Measurements from ENCODE around the gene PIEZO2.
"Not testable (repeated sequence)": the region's sequence is repeated elsewhere in the genome, so short reads cannot be mapped to it uniquely, and the experiment has no call there.

The PIEZO2 gene

DNA sequence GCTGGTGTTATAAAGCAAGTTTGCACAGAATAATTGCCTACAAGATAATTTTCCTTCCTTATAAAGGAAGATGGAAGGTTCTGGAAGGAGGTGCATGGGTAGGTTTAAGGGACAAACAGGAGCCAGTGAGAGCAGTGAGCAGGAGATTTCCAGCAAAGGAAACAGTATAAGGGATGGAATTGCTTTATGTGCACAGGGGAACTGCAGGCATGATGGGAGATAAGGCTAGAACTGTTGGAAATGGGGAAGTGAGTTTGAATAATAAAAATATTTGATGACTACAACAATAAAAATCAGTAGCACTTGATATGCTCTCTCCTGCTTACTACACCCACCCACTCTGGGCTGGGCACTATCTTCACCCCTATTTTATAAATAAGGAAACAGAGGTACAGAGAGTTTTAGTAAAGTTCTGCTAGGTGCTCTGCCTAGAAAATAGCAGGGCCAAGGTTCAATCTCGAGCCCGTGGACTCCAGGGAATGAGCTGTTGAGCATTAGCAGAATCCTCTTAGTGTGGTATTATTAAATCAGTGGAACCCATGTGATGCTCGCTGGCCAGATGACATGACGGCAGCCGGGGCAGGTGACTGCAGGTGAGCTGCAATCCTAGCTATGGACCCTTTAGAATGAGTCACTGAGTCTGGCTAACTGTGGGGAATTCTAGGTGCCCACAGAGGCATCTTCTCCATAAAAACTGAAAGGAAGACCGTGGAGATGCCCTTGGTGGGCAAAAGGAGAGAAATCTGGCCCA lies 302.5 kb downstream of the PIEZO2 start:
- no peak for DNase-seq (ENCODE audit: low read depth in 3 of 3)

DNA sequence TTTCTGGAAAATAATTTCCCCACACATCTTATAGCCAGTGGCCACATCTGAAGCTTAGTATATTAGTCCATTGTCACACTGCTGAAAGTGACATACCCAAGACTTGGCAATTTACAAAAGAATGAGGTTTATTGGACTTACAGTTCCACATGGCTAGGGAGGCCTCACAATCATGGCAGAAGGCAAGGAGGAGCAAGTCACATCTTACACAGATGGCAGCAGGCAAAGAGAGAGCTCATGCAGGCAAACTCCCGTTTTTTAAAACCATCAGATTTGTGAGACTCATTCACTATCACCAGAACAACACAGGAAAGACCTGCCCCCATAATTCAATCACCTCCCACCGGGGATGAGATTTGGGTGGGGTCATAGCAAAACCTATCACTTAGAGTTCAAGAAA lies 303.3 kb downstream of the PIEZO2 start:
- not testable (repeated sequence) for DNase-seq (ENCODE audit: low read depth in 3 of 3)

DNA sequence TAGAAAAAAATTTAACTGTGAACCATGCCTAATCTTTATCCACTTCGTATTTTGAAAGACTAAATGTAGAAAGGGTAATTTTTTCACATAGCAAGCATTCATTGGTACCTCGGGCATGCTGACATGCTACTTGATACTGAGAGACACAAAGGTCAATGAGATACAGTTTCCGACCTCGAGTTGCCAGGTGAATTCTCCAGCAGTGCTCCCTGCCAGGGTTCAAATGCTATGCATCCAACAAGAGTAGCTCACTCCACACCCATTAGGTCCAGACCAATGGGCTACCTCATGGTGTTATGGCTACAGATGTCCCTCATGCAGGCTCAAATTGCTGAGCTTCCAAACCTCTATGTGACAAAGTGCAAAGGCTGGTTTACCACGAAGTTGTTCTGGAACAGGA lies 305.8 kb downstream of the PIEZO2 start:
- DNase-seq (ENCODE audit: low read depth in 3 of 3) = no peak

DNA sequence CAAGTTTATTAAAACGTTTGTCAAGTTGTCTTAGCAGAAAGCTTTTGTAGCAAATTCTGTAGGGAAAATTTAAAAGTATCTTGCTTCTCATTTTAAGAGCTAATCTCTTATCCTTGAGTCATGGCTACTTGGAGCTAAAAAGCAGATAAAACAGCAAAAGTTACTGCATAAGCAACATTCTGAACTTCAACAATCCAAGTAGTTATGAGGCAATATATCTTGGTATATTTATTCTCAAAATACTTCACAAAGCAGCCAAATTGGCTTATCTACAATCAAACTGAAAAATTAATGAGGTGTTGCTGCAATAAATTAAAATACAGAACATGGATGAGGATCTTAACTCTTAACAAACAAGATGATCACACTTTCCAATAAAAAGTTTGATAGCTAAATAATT lies 306.5 kb downstream of the PIEZO2 start:
- DNase-seq (ENCODE audit: low read depth in 3 of 3) = no peak

DNA sequence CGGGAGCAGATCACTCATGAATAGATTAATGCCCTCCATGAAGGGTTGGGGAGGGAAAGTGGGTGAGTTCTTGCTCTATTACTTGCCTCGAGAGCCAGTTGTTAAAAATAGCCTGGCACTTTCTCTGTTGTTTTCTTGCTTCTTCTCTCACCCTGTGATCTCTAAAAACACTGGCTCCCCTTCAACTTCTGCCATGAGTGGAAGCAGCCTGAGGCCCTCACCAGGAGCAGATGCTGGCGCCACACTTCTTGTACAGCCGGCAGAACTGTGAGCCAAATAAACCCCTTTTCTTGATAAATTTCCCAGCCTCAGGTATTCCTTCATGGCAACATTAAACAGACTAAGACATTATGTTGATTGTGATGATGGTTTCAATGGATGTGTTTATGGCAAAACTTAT lies 307.0 kb downstream of the PIEZO2 start:
- DNase-seq (ENCODE audit: low read depth in 3 of 3) = no peak

DNA sequence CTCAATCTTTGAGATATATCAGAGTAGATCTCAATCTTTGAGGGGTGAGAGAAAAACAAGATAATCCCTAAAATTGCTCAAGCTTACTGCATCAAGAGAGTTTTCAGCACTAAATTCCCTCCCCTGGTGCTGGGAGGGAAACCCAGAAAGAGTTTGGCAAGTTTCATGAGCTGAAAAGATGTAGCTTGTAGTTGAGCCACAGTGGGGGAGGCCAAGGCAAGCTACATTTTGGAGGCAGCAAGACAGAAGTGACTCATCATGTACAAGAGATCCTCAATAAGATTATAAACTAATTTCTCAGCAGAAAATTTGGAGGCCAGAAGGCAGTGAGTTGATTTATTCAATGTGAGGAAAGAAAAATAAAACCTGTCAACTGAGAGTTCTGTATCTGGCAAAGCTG lies 308.2 kb downstream of the PIEZO2 start:
- no peak for DNase-seq (ENCODE audit: low read depth in 3 of 3)

DNA sequence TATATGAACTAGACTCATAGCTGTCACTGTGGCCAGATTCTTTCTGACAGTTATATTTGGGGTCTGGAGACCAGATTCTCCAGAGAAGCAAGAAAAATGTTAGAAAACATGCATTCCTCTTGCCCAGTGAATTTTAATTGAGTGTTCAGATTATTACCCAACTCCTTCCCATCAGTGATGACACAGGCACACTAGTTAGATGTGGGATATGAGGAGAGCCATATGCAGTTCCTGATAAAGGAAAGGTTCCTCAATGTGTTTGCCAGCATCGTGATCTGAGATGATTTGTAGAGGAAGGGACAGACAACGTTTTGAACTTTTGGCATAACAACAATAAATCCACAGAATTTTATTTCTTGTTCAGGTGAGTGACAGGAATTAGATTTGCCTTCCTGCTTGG lies 308.6 kb downstream of the PIEZO2 start:
- DNase-seq (ENCODE audit: low read depth in 3 of 3) = no peak

DNA sequence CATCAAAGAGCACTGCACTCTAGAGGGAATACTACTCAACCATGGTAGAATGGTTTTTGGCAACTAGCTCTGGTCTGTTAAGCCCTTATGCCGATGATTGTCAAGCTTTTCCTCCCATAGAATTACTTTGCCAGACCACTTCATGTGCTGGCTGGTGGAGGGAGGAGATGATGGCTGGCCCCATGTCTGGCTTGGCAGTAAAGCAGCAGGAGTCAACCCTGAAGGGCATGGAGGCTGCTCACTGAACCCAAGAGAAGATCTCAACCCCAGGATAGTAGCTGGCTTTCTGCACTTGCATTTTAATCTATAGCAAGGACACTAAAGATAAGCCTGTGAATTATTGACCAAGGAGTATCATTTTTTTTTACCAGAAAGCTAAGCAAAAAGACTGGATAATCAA lies 309.9 kb downstream of the PIEZO2 start:
- DNase-seq (ENCODE audit: low read depth in 3 of 3) = no peak

DNA sequence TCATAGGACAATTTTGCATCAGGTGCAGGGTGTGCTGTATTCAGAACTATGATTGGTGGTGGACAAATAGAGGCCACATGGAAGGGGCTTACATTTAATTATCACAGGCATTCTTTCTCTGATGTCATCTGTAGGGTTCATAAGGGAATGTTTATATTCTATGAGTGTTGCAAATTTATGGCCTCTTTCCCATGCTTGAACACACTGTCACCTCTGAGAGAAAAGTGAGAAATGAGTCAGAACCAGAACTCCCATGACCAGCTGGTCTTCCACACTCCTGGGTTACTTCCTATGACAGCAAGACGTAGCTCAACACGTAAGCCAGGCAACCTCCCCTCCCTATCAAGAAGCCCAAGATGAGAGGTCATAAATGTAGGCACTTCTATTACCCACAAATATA lies 310.8 kb downstream of the PIEZO2 start:
- no peak for DNase-seq (ENCODE audit: low read depth in 3 of 3)

DNA sequence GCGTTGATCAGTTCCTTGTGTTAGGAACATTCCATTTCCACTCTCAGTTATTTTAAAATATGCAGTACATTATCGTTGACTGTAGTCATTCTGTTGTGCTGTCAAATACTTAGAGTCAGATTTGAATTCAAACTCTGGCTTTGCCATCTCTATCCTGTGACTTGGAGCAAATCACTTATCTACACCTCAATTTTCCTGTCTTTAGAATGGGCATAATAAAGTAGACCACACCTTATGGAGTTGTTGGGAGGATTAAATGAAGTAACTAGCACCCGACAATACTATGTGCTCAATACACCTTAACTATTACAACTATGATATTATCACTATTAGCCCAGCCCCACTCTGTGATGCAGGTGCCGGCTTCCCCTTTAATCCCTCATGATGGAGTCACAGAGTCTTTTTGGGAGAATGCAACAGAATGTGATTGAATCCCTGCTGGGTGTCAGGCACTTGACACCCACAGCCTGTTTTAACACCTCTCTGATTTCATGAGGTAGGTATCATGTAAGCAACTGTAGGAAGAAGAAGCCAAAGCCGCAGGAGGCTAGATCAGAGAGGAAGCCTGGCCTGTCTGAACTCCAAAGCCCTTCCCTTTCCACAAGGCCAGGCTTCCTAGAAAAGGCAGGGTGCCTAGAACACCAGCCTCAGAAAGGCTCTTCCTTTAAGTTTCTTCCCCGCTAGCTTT lies 315.1 kb downstream of the PIEZO2 start:
- DNase-seq (ENCODE audit: low read depth in 3 of 3) = no peak

DNA sequence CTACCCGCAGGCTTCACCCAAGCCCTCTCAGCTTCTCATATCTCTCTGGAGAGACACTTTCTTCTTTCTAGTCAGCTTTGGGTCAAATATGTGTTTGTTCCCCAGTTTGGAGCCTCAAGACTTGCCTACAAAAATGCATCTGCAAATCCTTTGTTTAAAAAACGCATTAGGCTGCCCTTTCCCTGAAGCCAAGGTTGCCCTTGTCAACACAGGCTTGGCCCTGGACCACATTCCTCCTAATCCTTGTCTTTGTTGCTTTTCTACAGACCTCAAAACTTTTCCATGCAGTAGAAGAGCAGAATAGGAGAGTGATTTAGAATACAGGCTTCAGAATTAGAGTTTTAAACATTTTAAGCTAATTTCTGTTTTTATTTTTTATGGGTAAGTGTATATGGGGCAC lies 315.7 kb downstream of the PIEZO2 start:
- no peak for DNase-seq (ENCODE audit: low read depth in 3 of 3)

DNA sequence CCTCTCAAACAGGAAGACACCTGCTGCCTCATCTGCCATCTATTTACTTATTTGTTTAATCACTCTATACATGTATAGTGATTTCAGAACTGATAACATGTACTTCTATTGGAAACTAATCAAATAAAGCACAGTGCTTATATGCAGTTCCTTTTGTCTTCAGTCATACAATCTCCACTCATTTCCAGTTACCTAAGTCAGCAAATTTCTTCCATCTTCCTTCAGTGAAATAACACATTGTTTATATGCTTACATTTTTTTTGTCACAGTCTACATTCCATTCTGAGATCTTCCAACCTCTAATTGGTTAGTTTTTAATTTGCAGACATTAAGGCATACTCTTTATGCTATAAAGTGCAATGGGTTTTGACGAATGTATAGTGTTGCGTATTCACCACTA lies 323.0 kb downstream of the PIEZO2 start:
- no peak for DNase-seq (ENCODE audit: low read depth in 3 of 3)

DNA sequence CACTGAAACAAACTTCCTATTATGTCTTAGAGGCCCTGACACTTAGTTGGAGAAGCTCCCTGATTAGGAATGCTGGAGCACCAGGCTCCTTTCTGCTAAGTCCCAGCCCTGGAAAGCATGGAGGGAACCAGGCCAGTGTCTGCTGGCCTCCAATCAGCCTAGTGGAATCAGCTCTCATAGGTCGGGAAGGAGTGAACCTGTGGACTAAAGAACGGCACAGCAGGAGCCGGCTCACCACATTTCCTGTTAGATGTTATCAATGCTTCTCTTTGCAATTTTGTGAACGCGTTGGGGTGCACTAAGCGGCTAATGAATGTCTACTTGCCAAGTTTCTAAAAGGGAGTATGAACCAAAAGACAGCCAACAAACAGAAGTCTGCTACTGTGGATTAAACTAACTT lies 326.9 kb downstream of the PIEZO2 start:
- DNase-seq (ENCODE audit: low read depth in 3 of 3) = no peak

DNA sequence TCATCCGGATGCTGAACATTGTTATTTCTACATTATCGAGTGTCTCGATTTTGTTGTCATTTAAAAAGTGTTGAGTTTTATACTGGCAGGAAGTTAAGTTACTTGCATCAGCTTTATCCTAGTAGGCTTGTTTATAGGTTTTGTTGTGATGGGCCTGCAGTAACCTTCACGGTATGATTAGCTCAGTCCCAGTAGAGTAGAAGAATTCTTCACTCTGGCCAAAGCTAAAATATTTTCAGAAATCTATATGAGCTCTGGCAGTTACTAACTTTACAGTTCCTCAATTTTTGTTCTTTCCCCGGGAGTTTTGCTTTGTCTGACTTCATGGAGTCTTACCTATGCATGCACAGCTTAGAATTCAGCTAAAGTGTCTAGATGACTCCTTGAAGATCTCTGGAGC lies 328.7 kb downstream of the PIEZO2 start:
- no peak for DNase-seq (ENCODE audit: low read depth in 3 of 3)

DNA sequence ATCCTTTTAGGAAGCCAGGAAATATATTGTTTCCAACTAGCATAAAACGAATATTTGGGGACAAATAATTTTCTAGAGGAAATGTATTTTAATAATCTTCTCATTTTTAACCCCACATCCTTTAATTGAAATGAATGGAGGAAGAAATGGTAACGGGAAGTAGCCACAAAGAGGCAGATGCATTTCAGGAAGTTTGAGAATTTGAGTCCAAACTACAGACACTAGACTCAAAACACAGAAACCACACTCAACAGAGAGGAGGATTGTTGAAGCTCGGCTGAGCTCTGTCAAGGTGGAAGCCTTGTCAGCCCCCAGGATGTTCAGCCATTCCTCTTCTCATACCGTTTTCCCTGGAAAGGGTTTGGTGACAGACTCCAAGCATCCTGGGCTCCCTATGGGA lies 335.0 kb downstream of the PIEZO2 start:
- DNase-seq (ENCODE audit: low read depth in 3 of 3) = no peak

DNA sequence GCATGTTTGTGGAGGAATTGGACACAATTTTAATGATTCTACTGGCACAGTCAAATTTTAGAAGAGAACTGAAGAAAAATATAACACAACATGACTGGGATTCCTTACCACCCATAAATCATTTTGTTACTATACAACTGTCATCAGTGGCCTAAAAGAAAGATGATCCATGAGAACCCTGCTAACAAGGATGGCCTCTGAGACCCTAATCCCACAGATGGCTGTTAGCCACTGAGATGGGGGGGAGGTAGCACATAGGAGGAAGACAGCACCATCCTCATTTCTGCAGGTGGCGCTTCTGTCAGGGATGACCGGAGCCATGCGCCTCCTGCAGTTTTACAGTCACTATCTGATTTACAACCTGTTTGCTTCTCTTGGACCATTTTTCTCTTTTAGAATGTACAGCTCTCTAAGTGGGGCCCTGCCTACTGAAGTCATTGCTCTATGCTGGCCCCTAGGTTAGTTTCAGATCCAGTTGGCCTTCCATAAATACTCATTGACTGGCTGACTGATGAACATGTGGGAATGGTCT lies 343.7 kb downstream of the PIEZO2 start:
- no peak for DNase-seq (ENCODE audit: low read depth in 3 of 3)

DNA sequence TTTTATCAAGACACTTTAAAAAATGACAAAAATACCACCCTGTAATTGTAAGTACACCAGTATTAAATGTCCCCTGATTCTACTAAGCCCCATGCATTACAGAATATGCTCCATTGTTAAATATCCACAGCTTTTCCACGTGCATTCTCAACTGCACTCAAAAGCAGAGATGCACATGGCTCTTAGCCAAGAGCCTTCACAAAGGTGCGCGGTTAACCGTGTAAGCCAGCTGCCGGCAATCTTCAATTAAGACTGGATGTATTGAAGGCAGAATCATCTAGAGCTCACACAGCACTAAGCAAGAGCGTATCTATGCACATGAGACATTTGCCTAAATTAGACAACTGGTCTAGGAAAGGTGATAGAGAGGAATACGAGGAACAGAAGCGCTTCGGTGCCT lies 345.2 kb downstream of the PIEZO2 start:
- DNase-seq (ENCODE audit: low read depth in 3 of 3) = no peak

DNA sequence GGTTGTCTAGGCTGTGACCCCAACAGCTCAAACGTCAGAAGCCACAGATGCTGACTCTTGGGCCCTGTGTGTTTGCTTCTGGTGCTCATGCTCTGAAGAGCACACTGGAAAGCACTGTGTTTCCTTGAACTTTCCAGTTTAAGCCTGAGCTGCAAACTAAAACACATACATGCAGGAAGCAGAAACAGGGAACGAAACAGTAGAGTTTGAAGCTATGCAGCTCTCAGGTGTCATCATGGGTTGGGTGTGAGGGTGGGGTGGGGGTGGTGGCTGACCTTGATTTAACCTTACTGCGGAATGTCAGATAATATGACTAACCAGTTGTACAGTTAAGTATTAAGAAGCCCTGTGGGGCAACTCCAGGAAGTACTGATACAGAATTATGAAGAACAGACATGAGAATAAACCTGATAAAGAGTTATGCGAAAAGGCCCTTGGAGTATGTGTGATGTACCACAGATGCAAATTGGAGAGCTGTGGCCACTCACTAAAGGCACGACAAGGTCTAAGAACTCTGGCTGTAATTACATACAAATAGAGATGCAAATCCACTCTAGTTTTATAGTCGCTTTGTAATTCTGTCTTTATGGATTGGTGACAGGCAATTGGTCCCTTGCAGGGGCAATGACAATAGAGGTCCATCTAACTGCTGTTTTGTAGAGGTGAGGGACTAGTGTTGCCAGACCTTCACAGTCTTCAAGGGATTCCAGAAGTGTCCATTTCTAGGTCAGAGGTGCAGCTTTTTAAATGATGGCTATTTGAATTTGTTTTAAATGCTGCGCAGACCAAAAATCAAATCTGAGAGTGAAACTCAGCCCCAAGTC lies 350.4 kb downstream of the PIEZO2 start:
- DNase-seq (ENCODE audit: low read depth in 3 of 3) = no peak

DNA sequence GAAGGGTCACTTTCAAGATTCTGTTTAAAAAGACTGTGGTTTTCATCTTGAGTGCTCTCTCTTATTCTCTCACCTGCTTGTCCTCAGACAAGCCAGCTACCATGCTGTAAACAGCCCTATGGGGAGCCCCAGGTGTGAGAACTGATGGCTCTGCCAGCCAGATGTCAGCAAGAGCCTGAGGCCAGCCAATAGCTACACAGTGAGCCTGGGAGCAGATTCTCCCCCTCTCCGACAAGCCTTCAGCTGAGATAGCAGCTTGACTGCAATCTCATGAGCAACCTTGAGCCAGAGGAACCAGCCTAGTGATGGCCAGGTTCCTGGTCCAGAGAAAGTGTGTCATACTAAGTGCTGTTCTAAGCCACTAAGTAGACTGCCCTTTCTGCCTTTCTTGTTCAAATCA lies 351.5 kb downstream of the PIEZO2 start:
- DNase-seq (ENCODE audit: low read depth in 3 of 3) = no peak

DNA sequence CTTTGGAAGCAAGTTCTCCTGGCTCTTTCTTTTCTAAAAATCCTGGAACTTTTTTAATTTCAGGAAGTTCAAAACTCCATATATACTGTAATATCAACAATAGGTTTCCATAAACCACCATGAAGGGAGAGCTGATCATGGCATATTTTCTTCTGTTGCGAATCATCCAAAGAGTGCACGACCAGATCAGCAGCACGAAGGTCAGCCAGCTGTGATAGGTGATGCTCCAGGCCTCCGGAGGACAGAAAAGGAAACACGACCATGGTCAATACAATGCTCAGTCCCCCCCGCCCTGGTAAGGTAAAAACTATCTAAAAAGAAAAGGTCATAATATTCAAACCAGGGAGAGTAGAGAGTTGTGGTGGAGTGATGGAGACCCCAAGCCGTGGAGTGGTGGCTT lies 354.6 kb downstream of the PIEZO2 start:
- DNase-seq (ENCODE audit: low read depth in 3 of 3) = no peak

DNA sequence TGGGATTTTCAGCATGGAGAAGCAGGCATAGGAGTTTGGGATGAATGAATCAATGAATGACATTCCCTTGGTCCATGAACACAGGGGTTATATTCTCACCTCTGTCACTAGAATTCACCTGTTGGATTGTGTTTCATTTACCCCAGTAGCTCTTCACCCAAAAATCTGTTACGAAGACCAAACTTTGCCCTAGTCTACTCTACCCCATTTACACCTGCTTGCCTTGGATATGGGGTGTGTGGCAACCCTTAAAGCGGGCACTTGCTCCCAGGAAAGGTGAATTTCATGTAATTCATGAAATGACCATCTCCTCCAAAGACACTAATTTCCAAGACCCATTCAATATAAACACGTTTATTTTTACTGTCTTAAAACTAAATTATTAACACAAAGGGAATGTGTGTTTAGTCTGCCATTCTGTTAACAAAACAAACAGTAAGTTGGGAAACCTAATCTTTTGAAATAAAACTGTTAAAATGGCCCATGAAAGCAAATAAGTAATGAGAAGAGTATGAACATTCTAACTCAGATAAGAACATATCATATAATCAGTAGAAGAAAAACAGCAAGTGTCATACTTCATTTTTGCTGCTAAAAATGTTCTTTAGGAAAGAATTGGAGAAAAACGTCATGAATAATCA lies 355.5 kb downstream of the PIEZO2 start:
- DNase-seq (ENCODE audit: low read depth in 3 of 3) = no peak

DNA sequence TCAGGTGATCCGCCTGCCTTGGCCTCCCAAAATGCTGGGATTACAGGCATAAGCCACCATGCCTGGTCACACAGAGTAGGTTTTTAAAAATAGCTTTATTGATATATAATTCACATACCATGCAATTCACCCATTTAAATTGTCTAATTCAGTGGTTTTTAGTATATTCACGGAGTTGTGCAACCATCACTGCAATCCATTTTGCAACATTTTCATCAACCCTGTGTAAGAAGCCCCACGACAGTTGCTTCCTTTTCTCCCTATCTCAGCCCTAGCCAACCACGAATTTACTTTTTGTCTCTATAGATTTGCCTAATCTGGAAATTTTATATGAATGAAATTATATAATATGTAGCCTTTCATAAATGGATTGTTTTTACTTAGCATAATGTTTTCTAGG lies 357.2 kb downstream of the PIEZO2 start:
- no peak for DNase-seq (ENCODE audit: low read depth in 3 of 3)
